HCT116 (cell line): ENCODE measurements around the gene CLSTN3. TPM values are rescaled to one million over a fixed set of nuclear protein-coding genes. Genes with fewer than 3 reads are reported as not detected.
A peak's percentile ranks its signal among the peaks of the same experiment; 100 is the strongest.

ENCODE experiments used
- ATAC-seq: fragments of 200-7000 bp; cut with Tn5 transposase; 2 replicates; pipeline ENCODE4 v1.9.1; 2020; ENCODE audit warnings: mild to moderate bottlenecking, moderate library complexity
- BruUV-seq: library from RNA; stranded (reverse); fragments of 400-500 nt; replicated peaks from 2 replicates; lab custom pipeline; 2021; lab: Mats Ljungman, UMichigan
- CTCF ChIA-PET: fragments of 300-600 bp; sonication (Branson Sonifier 250); formaldehyde crosslinking; loops from one replicate; lab custom pipeline; 2021; ENCODE audit warnings: antibody characterized with exemption; lab: Charles Lee
- POLR2A ChIA-PET: fragments of 300-600, 350-600 bp; sonication (Branson Sonifier 250); formaldehyde crosslinking; loops from one replicate; lab custom pipeline; 2021; ENCODE audit warnings: antibody characterized with exemption; lab: Charles Lee
- RAD21 ChIA-PET, 2 experiments: fragments of 300-600 bp; sonication (Branson Sonifier 250); formaldehyde crosslinking; loops; one replicate each; lab custom pipeline; 2023; ENCODE audit warnings: low total read pairs in 2 of 2; ENCODE audit not compliant: uncharacterized antibody in 2 of 2, unreplicated experiment in 2 of 2, low non-redundant PET in 1 of 2; lab: Charles Lee
- DNase-seq: peaks from one replicate; pipeline ENCODE4 v3.0.0-alpha.2; 2010; ENCODE audit warnings: low read depth, low spot score
- H2AFZ ChIP-seq: fragments of 200-600 bp; shearing (Covaris generic), sonication (generic); 2 replicates; pipeline ENCODE4 v1.6.1; 2017; ENCODE audit warnings: low read depth, mixed run types, mixed read lengths, antibody characterized with exemption, low read length; ENCODE audit not compliant: poor library complexity, severe bottlenecking
- H3K27ac ChIP-seq: 2 replicates; pipeline ENCODE4 v1.5.1; 2012; ENCODE audit warnings: low read depth, low read length
- H3K27me3 ChIP-seq: fragments of 200-600 bp; sonication (generic); 2 replicates; pipeline ENCODE4 v1.6.1; 2016; ENCODE audit warnings: mixed run types, low read length, mixed read lengths; ENCODE audit not compliant: insufficient read depth
- H3K36me3 ChIP-seq, 2 experiments: fragments of 200-500 bp in 1 of 2; fragments of 200-600 bp in 1 of 2; sonication (Bioruptor generic) in 1 of 2; sonication (generic) in 1 of 2; 2 replicates each; pipeline versions ENCODE4 v1.5.1 to v1.6.1; 2014 to 2016; ENCODE audit warnings: low read length in 2 of 2, inconsistent platforms in 1 of 2, mixed read lengths in 1 of 2, mixed run types in 1 of 2; ENCODE audit not compliant: insufficient read depth in 2 of 2, control insufficient read depth in 1 of 2
- H3K4me1 ChIP-seq, 2 experiments: fragments of 200-600 bp in 1 of 2; sonication (generic) in 1 of 2; 2 replicates each; pipeline versions ENCODE4 v1.5.1 to v1.6.1; 2012 to 2017; ENCODE audit warnings: low read length in 2 of 2, inconsistent platforms in 1 of 2, mild to moderate bottlenecking in 1 of 2, mixed read lengths in 1 of 2, mixed run types in 1 of 2, moderate library complexity in 1 of 2; ENCODE audit not compliant: insufficient read depth in 2 of 2, control insufficient read depth in 1 of 2
- H3K4me2 ChIP-seq: fragments of 200-600 bp; sonication (generic); 2 replicates; pipeline ENCODE4 v1.6.1; 2017; ENCODE audit warnings: mixed run types, low read length, mixed read lengths
- H3K4me3 ChIP-seq, 2 experiments: fragments of 200-600 bp in 1 of 2; sonication (generic) in 1 of 2; replicated peaks in 1 of 2; 2 replicates each; pipeline ENCODE4 v1.5.1; 2011 to 2016; ENCODE audit warnings: low read length in 2 of 2, control low read depth in 1 of 2, low read depth in 1 of 2, mild to moderate bottlenecking in 1 of 2, mixed read lengths in 1 of 2, mixed run types in 1 of 2
- H3K79me2 ChIP-seq: fragments of 200-600 bp; sonication (generic); 2 replicates; pipeline ENCODE4 v1.6.1; 2017; ENCODE audit warnings: mild to moderate bottlenecking, mixed run types, low read length, moderate library complexity, mixed read lengths; ENCODE audit not compliant: insufficient read depth
- H3K9ac ChIP-seq: fragments of 200-600 bp; sonication (generic); 2 replicates; pipeline ENCODE4 v1.6.1; 2016; ENCODE audit warnings: low read length, mixed read lengths
- H3K9me2 ChIP-seq: fragments of 200-600 bp; sonication (generic), shearing (Covaris generic); 2 replicates; pipeline ENCODE4 v1.6.1; 2017; ENCODE audit warnings: mixed run types, mild to moderate bottlenecking, moderate library complexity; ENCODE audit not compliant: insufficient read depth
- H3K9me3 ChIP-seq, 2 experiments: fragments of 200-500 bp in 1 of 2; fragments of 200-600 bp in 1 of 2; sonication (Bioruptor generic) in 1 of 2; sonication (generic) in 1 of 2; 2 replicates each; pipeline ENCODE4 v1.6.1; 2014 to 2017; ENCODE audit warnings: low read length in 2 of 2, mixed read lengths in 2 of 2, inconsistent platforms in 1 of 2, low read depth in 1 of 2, mild to moderate bottlenecking in 1 of 2, mixed run types in 1 of 2, moderate library complexity in 1 of 2; ENCODE audit not compliant: control insufficient read depth in 1 of 2, insufficient read depth in 1 of 2
- H4K20me1 ChIP-seq: fragments of 200-600 bp; sonication (generic), shearing (Covaris generic); 2 replicates; pipeline ENCODE4 v1.6.1; 2017; ENCODE audit warnings: mixed run types, mild to moderate bottlenecking, moderate library complexity; ENCODE audit not compliant: insufficient read depth
- CBX3 ChIP-seq: IDR thresholded peaks from 2 replicates; pipeline ENCODE4 v1.6.1; 2012; ENCODE audit warnings: low read depth
- CEBPB ChIP-seq: IDR thresholded peaks from 2 replicates; pipeline ENCODE4 v1.6.1; 2012; ENCODE audit warnings: low read depth
- ELF1 ChIP-seq: IDR thresholded peaks from 2 replicates; pipeline ENCODE4 v1.6.1; 2012; ENCODE audit warnings: low read depth, borderline replicate concordance
- EZH2phosphoT487 ChIP-seq: fragments of 200-600 bp; IDR thresholded peaks from 2 replicates; pipeline ENCODE4 v1.6.1; 2018; ENCODE audit warnings: antibody characterized with exemption, borderline replicate concordance
- FOSL1 ChIP-seq: IDR thresholded peaks from 2 replicates; pipeline ENCODE4 v1.6.1; 2012; ENCODE audit warnings: low read depth
- JUND ChIP-seq: IDR thresholded peaks from 2 replicates; pipeline ENCODE4 v1.6.1; 2012
- POLR2A ChIP-seq: IDR thresholded peaks from 2 replicates; pipeline ENCODE4 v1.7.0; 2011; ENCODE audit warnings: borderline replicate concordance; ENCODE audit not compliant: insufficient read depth, insufficient read length; ENCODE audit errors: extremely low read depth
- POLR2AphosphoS5 ChIP-seq: IDR thresholded peaks from 2 replicates; pipeline ENCODE4 v1.6.1; 2011; ENCODE audit warnings: mild to moderate bottlenecking, low read depth, low read length, moderate library complexity
- RAD21 ChIP-seq: IDR thresholded peaks from 2 replicates; pipeline ENCODE4 v1.6.1; 2012; ENCODE audit warnings: low read depth, mild to moderate bottlenecking
- SIN3A ChIP-seq: IDR thresholded peaks from 2 replicates; pipeline ENCODE4 v1.6.1; 2012; ENCODE audit warnings: low read depth
- SP1 ChIP-seq: IDR thresholded peaks from 2 replicates; pipeline ENCODE4 v1.6.1; 2012; ENCODE audit warnings: low read depth
- SRF ChIP-seq: IDR thresholded peaks from 2 replicates; pipeline ENCODE4 v1.6.1; 2012; ENCODE audit warnings: low read depth
- TCF7L2 ChIP-seq: IDR thresholded peaks from 2 replicates; pipeline ENCODE4 v1.7.0; 2011; ENCODE audit warnings: borderline replicate concordance, inconsistent platforms; ENCODE audit not compliant: insufficient read depth, insufficient read length; ENCODE audit errors: extremely low read depth
- YY1 ChIP-seq: IDR thresholded peaks from 2 replicates; pipeline ENCODE4 v1.6.1; 2011; ENCODE audit warnings: low read length, low read depth, moderate library complexity, mild to moderate bottlenecking; ENCODE audit not compliant: insufficient replicate concordance; ENCODE audit errors: extremely low read depth
- ZFX ChIP-seq: fragments of 450-650 bp; IDR thresholded peaks from 2 replicates; pipeline ENCODE4 v1.6.1; 2017
- ZNF274 ChIP-seq: fragments of 200-500 bp; sonication (Bioruptor generic); IDR thresholded peaks from 2 replicates; pipeline ENCODE4 v1.6.1; 2014; ENCODE audit warnings: mild to moderate bottlenecking, low read depth, low read length, inconsistent platforms
- intact Hi-C: fragments of 100-400 bp; cut with micrococcal nuclease; formaldehyde crosslinking; loops from 2 replicates; pipeline ENCODE4 v1.10.0; 2022
- total RNA-seq: library from RNA; stranded (reverse); gene quantifications from one replicate; pipeline ENCODE4 v1.2.1, GENCODE V29; 2021; ENCODE audit not compliant: unreplicated experiment
- TF ChIP-seq, protein P1 (sequence below): IDR thresholded peaks from 2 replicates; pipeline ENCODE4 v1.6.1; 2012
- TF ChIP-seq, protein P2 (sequence below): IDR thresholded peaks from 2 replicates; pipeline ENCODE4 v1.6.1; 2011; ENCODE audit warnings: mild to moderate bottlenecking, low read length, moderate library complexity; ENCODE audit not compliant: insufficient replicate concordance; ENCODE audit errors: extremely low read depth
- TF ChIP-seq, protein P3 (sequence below): IDR thresholded peaks from 2 replicates; pipeline ENCODE4 v1.6.1; 2012
- TF ChIP-seq, protein P4 (sequence below): IDR thresholded peaks from 2 replicates; pipeline ENCODE4 v1.6.1; 2012; ENCODE audit warnings: low read depth

Gene CLSTN3
- total RNA-seq, 1 experiment from 2014 or later = 23.0 TPM

DNA sequence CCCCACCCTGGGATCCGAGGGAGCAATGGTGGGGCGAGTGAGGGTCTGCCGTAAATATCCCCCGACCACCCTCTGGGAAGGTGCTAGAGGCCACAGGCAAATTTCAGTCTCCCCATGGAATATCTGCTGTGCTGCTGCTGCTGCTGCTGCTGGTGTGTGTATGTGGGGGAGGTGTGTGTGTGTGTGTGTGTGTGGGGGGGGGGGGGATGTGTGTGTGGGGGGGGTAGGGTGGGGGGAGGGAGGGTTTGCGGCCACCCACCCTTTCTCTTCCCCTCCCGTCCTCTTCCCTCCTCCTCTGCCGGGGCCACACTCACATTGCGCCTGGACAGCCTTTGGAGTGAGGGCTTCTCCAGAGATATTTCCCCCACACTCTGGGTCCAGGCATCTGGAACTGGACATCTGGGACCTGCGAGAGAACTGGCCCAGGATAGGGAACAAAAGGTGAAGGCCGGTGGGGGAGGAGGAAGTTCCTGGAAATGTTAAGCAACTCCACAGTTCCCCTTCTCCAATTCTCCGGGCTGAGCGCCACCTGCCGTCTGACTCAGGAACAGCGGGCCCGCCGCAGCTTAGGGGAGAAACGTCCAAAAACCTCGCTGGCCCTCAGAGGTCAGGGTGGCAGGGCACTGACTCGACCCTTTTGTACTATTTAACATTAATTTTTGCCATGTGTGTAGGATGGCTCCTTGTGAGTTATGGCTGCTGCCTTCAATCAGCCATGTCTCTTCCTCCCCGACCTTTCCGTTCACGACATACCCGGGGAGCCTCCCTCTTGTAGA is 21.2 kb upstream of the CLSTN3 start, which contains the start of gene C1RL:
TSS of gene C1RL (minus strand) at position 419 of the 776 bp plus-strand sequence. CDS start at position 385, 34 bp downstream.
- CTCF ChIA-PET = interaction anchor here (0.7 to 4.2 kb wide), 10 partner anchors 9 to 240 kb away, joined by 3 to 34 read pairs (median 5); partner anchors contain the start of genes C12orf57, RNU7-1 and SPSB2
- POLR2A ChIA-PET = interaction anchor here (0.5 to 3.8 kb wide), 11 partner anchors 15 to 240 kb away, joined by 3 to 77 read pairs (median 3); partner anchors contain the start of genes C12orf57, C1R, LPCAT3 and RNU7-1
- RAD21 ChIA-PET = interaction anchor here (1.0 to 2.0 kb wide), 3 partner anchors 163 to 164 kb away, joined by 3 to 7 read pairs (median 4); no protein-coding TSS in a partner anchor
- H2AFZ ChIP-seq = no peak within 1 kb of the TSS
- peak within 1 kb of the TSS; percentile 96 for H3K4me2 ChIP-seq
- H3K9me3 ChIP-seq = peaks cover 9 to 11% of the 10 kb centered on the region in 2 experiments; a peak in 1 of 4 replicates
- H3K79me2 ChIP-seq = peaks cover 25% of the 10 kb centered on the region
- H3K27me3 ChIP-seq = no peaks in the 10 kb centered on the region
- H3K4me1 ChIP-seq = peaks cover 4 to 16% of the 10 kb centered on the region in 2 experiments; a peak in 3 of 4 replicates
- peak within 1 kb of the TSS; percentile 85 to 86 for H3K4me3 ChIP-seq
- H3K36me3 ChIP-seq = peaks cover 0 to 4% of the 10 kb centered on the region in 2 experiments; a peak in 1 of 4 replicates
- peak within 1 kb of the TSS; percentile 88 for H3K27ac ChIP-seq
- no peaks in the 10 kb centered on the region for H4K20me1 ChIP-seq
- peak; percentile 69 for ATAC-seq
- DNase-seq = peak; percentile 50
- BruUV-seq = TSS peak; percentile 62
- H3K9ac ChIP-seq = peak within 1 kb of the TSS; percentile 87
- intact Hi-C loops = loop anchor here (1.0 to 2.0 kb wide), 4 partner anchors 90 to 236 kb away; partner anchors contain the start of genes C12orf57, EMG1, LPCAT3 and PHB2
- H3K9me2 ChIP-seq = no peaks in the 10 kb centered on the region
- TF ChIP-seq JUND = no peak
- TF ChIP-seq SP1 = no peak
- TF ChIP-seq TCF7L2 = no peak
- TF ChIP-seq, protein P1, sequence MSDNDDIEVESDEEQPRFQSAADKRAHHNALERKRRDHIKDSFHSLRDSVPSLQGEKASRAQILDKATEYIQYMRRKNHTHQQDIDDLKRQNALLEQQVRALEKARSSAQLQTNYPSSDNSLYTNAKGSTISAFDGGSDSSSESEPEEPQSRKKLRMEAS = no peak; the same call in 1 of the 2 replicates
- no peak for TF ChIP-seq FOSL1
- no peak for TF ChIP-seq ZNF274
- TF ChIP-seq, protein P2, sequence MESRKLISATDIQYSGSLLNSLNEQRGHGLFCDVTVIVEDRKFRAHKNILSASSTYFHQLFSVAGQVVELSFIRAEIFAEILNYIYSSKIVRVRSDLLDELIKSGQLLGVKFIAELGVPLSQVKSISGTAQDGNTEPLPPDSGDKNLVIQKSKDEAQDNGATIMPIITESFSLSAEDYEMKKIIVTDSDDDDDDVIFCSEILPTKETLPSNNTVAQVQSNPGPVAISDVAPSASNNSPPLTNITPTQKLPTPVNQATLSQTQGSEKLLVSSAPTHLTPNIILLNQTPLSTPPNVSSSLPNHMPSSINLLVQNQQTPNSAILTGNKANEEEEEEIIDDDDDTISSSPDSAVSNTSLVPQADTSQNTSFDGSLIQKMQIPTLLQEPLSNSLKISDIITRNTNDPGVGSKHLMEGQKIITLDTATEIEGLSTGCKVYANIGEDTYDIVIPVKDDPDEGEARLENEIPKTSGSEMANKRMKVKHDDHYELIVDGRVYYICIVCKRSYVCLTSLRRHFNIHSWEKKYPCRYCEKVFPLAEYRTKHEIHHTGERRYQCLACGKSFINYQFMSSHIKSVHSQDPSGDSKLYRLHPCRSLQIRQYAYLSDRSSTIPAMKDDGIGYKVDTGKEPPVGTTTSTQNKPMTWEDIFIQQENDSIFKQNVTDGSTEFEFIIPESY = no peak
- TF ChIP-seq RAD21 = peak; percentile 71
- TF ChIP-seq CBX3 = no peak
- TF ChIP-seq, protein P3, sequence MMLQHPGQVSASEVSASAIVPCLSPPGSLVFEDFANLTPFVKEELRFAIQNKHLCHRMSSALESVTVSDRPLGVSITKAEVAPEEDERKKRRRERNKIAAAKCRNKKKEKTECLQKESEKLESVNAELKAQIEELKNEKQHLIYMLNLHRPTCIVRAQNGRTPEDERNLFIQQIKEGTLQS = no peak
- TF ChIP-seq CEBPB = peak; percentile 93
- peak; percentile 77 for TF ChIP-seq POLR2AphosphoS5
- TF ChIP-seq, protein P4, sequence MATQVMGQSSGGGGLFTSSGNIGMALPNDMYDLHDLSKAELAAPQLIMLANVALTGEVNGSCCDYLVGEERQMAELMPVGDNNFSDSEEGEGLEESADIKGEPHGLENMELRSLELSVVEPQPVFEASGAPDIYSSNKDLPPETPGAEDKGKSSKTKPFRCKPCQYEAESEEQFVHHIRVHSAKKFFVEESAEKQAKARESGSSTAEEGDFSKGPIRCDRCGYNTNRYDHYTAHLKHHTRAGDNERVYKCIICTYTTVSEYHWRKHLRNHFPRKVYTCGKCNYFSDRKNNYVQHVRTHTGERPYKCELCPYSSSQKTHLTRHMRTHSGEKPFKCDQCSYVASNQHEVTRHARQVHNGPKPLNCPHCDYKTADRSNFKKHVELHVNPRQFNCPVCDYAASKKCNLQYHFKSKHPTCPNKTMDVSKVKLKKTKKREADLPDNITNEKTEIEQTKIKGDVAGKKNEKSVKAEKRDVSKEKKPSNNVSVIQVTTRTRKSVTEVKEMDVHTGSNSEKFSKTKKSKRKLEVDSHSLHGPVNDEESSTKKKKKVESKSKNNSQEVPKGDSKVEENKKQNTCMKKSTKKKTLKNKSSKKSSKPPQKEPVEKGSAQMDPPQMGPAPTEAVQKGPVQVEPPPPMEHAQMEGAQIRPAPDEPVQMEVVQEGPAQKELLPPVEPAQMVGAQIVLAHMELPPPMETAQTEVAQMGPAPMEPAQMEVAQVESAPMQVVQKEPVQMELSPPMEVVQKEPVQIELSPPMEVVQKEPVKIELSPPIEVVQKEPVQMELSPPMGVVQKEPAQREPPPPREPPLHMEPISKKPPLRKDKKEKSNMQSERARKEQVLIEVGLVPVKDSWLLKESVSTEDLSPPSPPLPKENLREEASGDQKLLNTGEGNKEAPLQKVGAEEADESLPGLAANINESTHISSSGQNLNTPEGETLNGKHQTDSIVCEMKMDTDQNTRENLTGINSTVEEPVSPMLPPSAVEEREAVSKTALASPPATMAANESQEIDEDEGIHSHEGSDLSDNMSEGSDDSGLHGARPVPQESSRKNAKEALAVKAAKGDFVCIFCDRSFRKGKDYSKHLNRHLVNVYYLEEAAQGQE = no peak
- no peak for TF ChIP-seq SIN3A
- no peak for TF ChIP-seq EZH2phosphoT487
- no peak for TF ChIP-seq POLR2A
- TF ChIP-seq ELF1 = no peak
- 0 out of 2 replicates have a peak, but pooled peaks have one; percentile 19 for TF ChIP-seq ZFX
- no peak for TF ChIP-seq SRF
- TF ChIP-seq YY1 = no peak
